HG02852 (cell line): ENCODE results near the gene RRAGD.

ENCODE experiments used
- ATAC-seq: cut with Tn5 transposase; IDR thresholded peaks from one replicate; pipeline ENCODE4 v1.9.1; 2021; ENCODE audit warnings: mild to moderate bottlenecking, moderate library complexity; ENCODE audit not compliant: unreplicated experiment

Gene RRAGD

DNA sequence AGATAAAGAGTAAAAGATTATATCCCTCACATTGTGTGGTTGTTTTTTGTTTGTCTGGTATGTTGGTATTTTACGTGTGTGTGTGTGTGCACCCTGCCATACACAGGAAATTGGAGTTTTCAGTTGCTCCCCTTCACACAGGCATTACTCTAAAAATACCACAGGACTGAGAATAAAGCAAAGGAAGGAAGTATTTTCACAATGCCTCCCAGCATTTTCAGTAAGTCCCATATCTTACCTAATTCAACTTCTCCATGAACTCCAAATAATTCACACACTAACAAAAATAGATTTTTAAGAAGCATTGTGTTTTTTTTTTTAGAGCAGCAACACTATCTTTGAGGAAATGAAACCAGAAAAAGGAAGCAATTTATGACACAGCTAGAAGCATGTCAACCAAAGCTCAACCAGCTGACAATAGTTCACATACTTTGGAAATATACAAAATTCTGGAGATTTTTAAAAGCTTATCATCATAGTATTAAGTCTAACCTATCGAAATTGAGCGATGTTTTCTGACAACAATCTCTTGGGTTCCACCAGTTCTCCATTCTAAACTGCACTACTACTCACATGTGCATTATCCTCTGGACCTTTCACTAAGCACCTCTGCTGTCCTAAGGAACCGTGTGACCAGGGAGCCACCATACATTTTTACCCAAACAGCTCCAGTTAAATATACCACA is 61.6 kb downstream of the RRAGD start:
- peak; percentile 34 for ATAC-seq

DNA sequence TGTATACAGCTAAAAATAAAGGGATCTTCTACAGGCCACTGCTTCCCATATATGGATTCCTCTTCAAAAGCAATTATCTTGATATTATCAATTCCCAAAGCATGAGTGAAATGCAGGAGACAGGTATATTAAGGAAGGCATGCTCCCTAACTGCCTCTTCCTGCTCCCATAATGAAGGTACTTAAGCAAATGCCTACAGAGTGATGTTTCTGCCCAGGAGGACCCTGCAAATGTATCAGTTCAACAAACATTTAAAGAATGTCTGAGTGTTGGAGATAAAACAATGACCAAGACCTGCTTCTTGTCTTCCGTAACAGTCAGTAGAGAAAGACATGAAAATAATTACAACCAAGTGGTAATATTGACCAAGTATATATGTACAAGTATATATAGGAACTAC is 63.7 kb downstream of the RRAGD start:
- ATAC-seq = no peak

DNA sequence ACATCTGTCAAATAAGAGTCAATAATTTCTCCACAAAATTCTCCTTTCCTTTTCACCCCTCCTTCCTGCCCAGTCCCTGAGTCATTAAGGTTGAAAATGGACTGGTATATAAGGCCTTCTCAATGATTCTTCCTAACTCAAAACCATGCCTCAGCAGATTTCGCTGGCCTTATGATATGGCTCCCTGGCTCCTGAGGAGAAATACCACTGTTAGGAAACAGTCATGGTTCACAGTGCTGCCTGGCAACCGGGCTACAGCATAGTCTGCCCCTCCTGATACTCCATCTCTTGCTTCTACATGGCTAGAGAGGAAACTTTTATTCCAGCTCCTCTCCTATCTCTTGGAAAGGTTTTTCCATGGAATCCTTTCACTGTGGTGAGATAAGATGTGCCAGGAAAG is 64.2 kb downstream of the RRAGD start:
- no peak for ATAC-seq

DNA sequence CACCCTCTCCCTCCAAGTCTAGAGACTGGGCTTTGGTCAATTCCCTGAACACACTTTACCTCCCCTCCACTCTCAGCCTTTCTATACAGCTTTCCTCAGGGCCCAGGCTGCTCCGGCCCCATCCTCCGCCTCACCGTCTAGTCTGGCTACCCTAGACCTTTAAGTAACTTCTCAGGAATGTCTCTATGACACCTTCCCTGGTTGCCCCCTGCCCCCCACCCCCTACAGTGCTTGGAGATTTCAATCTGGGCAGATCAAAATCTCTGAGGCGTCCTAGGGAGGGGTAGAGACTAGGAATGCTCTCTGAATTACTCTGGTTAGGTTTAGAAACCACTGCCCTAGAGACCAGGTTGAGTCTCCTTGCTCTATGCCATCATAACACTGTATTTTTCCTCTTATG is 65.6 kb downstream of the RRAGD start:
- no peak for ATAC-seq

DNA sequence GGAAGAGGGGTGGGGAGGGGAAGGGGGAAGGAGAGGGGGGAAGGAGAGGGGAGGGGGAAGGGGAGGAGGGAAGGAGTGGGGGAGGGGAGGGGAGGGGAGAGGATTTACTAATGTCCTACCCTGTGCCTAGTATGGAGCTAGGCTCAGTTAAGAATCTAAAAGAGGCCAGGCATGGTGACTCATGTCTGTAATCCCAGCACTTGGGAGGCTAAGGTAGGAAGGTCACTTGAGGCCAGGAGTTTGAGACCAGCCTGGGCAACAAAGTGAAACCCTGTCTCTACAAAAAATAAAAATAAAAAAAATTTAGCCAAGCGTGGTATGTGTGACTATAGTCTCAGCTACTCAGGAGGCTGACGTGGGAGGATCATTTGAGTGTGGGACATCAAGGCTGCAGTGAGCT is 72.5 kb downstream of the RRAGD start:
- ATAC-seq = no peak

DNA sequence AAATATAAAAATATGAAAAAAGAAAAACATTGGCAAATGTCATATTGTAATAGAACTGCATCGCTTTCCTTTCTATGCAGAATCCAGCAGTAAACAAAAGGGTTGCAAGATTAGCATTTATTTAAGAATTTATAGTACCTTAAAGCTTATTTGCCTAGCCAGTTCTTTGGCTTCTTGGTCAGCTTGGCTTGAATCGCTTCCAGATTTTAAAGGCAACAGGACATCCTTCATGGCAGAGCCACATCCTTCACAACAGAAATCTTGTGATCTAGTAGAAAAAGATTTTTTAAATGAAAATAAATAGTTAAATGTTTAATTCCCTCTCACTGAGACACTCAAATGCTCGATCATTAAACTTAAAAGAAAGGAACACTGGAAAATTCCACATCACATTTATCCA is 76.9 kb downstream of the RRAGD start:
- ATAC-seq = no peak

DNA sequence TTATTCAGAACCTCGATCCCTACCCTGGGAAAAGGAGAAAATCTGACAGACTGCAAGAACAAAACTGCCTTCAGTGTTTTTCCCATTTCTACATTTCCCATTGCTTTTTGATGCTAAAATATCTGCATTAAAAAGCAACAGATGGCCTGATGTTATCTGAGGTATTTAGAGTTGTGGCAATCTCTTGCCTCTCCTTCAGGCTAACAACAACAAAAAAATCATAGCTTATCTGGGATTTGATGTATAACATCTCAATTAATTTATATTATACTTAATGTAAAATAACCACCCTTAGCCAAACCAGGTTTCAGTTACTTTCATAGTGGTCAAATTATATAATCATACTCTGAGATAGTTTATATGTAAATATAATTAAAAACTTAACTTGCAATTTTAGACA is 81.2 kb downstream of the RRAGD start:
- no peak for ATAC-seq

DNA sequence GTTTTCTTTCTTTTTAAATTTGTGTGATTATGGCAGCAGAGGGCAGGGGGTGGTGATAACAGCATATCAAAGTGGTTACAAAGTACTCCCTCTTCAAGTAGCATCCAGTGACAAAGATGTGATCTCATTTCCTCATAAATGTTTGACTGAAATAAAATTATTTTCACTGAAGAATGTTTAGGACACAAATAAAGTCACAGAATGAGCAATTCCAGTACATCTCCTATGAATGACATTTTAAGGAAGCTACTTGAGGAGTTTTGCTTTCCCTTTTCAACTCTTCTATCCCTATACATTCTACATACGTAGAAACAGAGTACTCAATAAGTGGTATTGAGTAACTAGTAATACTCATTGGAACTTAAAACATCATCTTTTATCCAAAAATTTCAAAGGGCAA is 83.1 kb downstream of the RRAGD start:
- no peak for ATAC-seq

DNA sequence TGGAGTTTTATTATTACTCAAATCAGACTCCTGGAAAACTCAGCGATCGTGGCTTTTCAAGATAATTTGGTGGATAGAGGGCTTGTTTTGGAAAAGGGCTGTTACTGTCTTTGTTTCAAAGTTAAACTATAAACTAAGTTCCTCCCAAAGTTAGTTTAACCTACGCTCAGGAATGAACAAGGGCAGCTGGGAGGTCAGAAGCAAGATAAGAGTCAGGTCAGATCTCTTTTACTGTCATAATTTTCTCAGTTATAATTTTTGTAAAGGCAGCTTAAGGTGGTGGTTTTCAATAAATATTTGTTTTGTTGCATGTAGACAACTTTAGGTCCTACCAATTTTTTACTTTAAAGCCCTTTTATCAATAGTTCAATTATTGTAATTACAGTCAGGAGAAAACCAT is 87.8 kb downstream of the RRAGD start:
- ATAC-seq = no peak

DNA sequence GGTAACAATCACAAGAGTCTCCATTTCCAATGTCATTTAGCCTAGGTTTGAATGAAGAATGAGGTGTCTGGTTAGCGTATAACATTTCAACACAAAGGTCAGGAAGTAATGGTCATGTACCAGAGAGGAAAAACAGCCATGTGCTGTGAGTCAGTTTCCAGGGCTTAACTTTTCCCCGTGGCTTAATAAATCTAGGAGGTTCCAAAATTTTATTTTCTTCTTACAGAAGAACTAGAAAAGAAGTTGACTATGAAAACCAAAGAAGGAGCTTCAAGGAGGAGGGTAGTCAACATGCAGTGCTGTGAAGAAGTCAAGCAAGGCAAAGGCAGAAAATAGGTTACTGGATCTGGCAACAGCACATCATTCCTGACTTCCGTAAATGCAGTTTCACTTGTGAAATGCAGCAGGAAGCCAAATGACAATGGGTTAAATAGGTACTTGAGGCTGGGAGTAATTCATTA is 88.5 kb downstream of the RRAGD start:
- ATAC-seq = no peak

DNA sequence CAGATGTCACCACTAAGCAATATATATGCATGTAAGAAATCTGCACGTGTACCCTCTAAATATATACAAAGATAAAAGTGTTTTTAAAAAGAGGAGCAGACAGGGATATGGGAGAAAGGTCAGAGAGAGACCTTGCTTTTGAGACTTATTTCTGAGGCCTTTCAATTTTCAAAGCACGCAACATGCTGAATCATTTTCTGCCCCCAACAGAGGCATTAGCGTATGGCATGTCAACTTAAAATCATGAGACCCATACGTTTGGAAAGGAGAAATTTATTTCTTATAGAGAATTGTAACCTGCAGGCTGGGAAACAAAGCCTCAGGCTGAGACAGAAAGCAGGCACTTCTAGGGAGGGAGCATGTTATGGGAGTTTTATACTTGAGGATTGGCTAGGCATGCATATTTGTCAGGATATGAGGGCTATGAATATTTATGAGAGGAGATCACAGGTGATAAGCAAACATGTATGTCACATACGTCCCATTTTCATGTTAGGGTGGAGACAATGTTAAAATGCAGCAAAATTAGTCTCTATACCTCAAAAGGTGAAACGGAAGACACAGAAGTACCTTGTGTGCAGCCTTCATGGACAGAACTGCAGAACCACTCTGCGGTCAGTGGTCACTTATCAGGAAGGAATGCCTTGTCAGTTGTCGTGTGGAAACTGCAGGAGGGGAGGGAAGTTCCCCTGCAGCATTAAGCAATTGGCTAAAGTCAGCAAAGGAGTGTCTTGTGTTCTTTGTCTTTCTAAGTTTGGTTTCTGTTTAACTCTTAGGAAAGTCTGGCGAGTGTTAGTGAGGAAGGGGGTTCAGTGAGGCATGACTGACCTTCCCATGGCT is 90.7 kb downstream of the RRAGD start:
- ATAC-seq = peak; percentile 63

DNA sequence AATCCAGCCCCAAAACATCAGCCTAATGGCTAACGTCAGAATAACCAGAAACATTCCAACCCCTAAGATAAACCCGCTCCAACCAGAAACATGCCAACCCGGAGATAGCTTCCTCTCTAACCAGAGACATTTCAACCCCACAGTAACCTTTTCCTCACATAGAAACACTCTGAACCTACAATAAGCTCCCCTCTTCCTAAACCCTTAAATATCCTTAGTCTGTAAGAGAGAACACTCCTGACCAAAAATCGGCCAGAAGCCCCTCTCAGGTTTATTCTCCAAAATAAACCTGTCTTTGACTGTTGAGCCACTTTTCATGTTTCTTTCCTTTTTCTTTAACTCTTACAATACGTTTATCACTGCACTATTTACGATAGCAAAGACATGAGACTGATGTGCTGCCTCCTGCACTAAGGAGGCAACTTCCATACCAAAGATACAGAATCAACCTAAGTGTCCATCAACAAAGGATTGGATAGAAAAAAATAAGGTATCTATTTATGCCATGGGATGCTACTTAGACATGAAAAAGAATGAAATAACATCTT is 92.0 kb downstream of the RRAGD start:
- no peak for ATAC-seq

DNA sequence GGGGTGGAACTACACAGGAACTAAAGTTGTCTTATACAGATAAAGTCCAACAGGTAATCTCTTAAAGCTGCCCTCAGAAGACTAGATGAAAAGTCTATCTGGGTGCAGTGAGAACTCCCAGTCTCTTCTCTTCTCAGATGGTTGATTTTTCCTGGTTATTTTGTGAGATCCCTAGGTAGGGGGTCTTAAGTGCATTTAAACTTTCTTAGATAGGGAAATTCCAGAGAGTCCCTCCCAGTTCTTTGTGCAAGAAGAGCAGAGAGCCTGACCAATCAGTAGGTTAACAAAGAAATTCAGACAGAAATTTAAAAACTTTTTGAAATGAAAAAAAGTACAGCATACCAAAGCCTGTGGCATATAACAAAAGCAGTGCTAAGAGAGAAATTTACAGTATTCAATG is 95.0 kb downstream of the RRAGD start:
- no peak for ATAC-seq

DNA sequence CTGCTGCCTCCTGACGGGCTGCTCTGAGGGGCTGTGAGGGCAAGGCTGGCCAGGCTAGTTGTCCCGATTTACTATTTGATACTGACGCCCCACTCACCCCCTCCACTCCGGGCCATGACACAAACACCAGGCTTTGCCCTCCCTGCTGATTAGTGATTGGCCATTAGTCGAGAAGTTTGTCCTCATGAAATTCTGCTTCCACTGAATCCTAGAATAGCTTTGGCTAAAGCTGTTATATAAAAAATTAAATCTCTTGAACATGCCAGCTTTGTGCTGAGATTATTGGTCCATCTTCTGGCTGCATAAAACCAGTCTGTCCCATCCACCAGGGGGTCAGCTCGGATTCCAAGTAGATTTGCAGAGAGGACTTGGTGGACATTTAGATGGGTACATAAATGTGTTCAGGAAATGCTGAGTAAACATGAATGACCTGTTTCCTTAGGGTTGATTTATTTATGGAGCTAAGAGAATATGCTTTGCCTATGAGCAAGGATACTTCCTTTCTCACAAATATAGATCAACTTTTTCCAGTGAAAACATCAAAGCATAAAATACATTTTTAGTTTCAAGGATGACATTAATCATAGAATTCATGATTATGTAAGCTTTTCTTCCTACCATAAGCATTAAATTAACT is 96.7 kb downstream of the RRAGD start, which contains the start of gene GABRR2:
Gene GABRR2 (minus strand): TSS at position 51 of the 637 bp plus-strand sequence. CDS start 134 bp downstream, outside the sequence.
- no peak for ATAC-seq

DNA sequence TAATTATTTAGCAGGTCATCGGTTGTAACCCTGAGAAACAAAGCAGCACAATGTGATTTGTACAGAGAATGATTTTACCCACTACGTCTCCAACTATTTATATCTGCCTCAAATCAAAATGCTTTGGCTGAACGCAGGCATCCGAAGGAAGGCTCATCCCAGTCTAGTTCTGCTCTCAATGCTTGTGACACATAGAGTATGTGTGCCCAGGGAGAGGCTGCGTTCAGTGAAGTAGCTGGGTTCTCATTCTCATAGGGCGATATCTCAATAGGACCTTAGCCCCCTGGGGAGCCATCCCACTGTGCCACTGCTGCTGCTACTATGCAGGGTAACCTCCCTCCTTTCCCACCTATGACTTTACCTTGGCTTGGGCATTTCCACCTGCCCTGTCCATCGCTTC is 97.4 kb downstream of the RRAGD start:
- ATAC-seq = no peak
